ENCODE measurements around the gene SENP7.

- TF ChIP-seq CTCF (IDR thresholded peaks at IDR 0.05; ENCODE audit: insufficient read depth, low read depth, low read length), result no peak
- TF ChIP-seq EZH2 (IDR thresholded peaks at IDR 0.05; ENCODE audit: insufficient read depth, low read length), result no peak
Measured at GRCh38 chr3:101329016-101329673, 183.9 kb downstream of the SENP7 start.

Measured in astrocyte (in vitro differentiated cells and primary cell).